Type B pancreatic cell (in vitro differentiated cells): ENCODE measurements around the gene ADIPOR2. TPM values are rescaled to one million over a fixed set of nuclear protein-coding genes. Genes with fewer than 3 reads are reported as not detected.
"Not testable (repeated sequence)": the region's sequence is repeated elsewhere in the genome, so short reads cannot be mapped to it uniquely, and the experiment has no call there.

Source experiments
- DNase-seq: peaks from one replicate; pipeline ENCODE4 v3.0.0; 2021; ENCODE audit warnings: mixed read lengths; ENCODE audit not compliant: unreplicated experiment; ENCODE audit errors: extremely low spot score
- H3K27ac Mint-ChIP-seq: 2 replicates; pipeline ENCODE4 v1.8.0; 2021; ENCODE audit warnings: mild to moderate bottlenecking, mixed read lengths
- H3K27me3 Mint-ChIP-seq: 2 replicates; pipeline ENCODE4 v1.8.0; 2021; ENCODE audit warnings: mixed read lengths
- H3K36me3 Mint-ChIP-seq: 2 replicates; pipeline ENCODE4 v1.8.0; 2021; ENCODE audit warnings: mixed read lengths
- H3K4me1 Mint-ChIP-seq: one replicate; pipeline ENCODE4 v1.8.0; 2021; ENCODE audit warnings: mixed read lengths; ENCODE audit not compliant: unreplicated experiment
- H3K4me3 Mint-ChIP-seq: 2 replicates; pipeline ENCODE4 v1.8.0; 2021; ENCODE audit warnings: mild to moderate bottlenecking, mixed read lengths
- H3K9me3 Mint-ChIP-seq: 2 replicates; pipeline ENCODE4 v1.8.0; 2021; ENCODE audit warnings: mixed read lengths
- total RNA-seq: library from RNA; stranded (reverse); gene quantifications from 2 replicates; pipeline ENCODE4 v1.2.1, GENCODE V29; 2021; ENCODE audit warnings: low replicate concordance
- TF ChIP-seq, protein P1 (sequence below): fragments of 200-600 bp; sonication (generic); conservative IDR thresholded peaks from 2 replicates; pipeline ENCODE4 v1.5.0; 2021; ENCODE audit warnings: antibody characterized with exemption, mild to moderate bottlenecking

Gene ADIPOR2
- total RNA-seq, 1 donor from 2014 or later: 49.2 TPM

DNA sequence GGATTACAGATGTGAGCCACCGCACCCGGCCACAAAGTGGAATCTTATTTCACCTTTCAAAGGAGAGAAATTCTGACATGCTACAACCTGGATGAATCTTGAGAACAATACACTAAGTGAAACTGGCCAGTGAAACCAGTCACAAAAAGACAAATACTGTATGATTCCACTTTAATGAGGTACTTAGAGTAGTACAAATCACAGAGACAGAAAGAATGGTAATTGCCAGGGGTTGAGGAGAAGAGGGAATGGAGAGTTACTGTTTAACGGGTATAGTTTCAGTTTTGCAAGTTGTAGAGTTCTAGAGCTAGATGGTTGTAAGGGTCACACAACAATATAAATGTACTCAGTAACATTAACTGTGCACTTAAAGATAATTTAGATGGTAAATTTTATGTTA is 33.4 kb downstream of the ADIPOR2 start:
- no peaks in the 10 kb centered on the region for H3K9me3 Mint-ChIP-seq
- DNase-seq: no peak
- H3K4me1 Mint-ChIP-seq: no peaks in the 10 kb centered on the region
- H3K27ac Mint-ChIP-seq: no peak overlapping the region
- no peak overlapping the region for H3K4me3 Mint-ChIP-seq
- H3K27me3 Mint-ChIP-seq: no peaks in the 10 kb centered on the region
- H3K36me3 Mint-ChIP-seq: peaks cover 53% of the 10 kb centered on the region
- TF ChIP-seq, protein P1, sequence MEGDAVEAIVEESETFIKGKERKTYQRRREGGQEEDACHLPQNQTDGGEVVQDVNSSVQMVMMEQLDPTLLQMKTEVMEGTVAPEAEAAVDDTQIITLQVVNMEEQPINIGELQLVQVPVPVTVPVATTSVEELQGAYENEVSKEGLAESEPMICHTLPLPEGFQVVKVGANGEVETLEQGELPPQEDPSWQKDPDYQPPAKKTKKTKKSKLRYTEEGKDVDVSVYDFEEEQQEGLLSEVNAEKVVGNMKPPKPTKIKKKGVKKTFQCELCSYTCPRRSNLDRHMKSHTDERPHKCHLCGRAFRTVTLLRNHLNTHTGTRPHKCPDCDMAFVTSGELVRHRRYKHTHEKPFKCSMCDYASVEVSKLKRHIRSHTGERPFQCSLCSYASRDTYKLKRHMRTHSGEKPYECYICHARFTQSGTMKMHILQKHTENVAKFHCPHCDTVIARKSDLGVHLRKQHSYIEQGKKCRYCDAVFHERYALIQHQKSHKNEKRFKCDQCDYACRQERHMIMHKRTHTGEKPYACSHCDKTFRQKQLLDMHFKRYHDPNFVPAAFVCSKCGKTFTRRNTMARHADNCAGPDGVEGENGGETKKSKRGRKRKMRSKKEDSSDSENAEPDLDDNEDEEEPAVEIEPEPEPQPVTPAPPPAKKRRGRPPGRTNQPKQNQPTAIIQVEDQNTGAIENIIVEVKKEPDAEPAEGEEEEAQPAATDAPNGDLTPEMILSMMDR: no peak

DNA sequence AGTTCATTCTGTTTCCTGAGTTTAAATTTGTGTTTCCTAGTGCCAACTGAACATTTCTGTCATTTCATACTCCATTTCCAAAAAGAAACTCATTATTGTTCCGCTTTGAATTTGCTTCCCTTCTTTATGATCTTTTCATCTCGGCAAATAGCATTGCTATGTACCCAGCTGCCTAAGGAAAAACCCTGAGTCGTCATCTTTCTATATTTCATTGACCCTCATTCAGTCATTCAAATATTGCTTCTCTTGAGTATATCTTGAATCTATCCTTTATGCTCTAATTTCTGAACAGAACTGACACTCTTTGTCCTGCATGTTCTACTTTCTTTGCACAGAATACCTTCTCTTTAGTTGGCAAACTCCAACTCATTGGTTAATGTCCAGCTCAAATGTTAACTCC is 35.9 kb downstream of the ADIPOR2 start:
- H3K27me3 Mint-ChIP-seq: no peaks in the 10 kb centered on the region
- peaks cover 45% of the 10 kb centered on the region for H3K36me3 Mint-ChIP-seq
- H3K4me3 Mint-ChIP-seq: no peak overlapping the region
- peak overlapping the region; percentile 22 for H3K27ac Mint-ChIP-seq
- H3K4me1 Mint-ChIP-seq: no peaks in the 10 kb centered on the region
- no peak for DNase-seq
- TF ChIP-seq, protein P1: no peak
- H3K9me3 Mint-ChIP-seq: no peaks in the 10 kb centered on the region

DNA sequence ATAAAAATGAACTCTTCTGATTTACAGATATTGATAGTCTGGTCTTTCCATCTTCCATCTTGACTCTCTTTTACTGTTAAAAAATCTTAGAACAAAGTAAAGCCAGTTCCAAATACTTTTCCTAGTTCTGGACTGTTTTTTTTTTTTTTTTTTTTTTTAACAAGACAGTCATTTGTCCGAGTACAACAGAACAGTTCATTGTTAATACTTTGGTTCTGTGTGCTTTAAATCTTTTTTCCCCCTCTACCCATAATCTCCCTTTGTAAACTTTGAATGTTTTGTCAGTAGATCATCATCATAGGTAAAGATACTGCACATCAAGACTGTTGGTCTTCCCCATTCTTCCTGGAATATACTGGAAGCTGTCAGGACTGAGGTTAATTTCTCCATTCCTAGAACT is 38.0 kb downstream of the ADIPOR2 start:
- Mint-ChIP-seq H3K9me3 (no peaks in the 10 kb centered on the region), H3K27ac (no peak overlapping the region), H3K27me3 (no peaks in the 10 kb centered on the region), H3K4me1 (no peaks in the 10 kb centered on the region), H3K4me3 (no peak overlapping the region), H3K36me3 (peaks cover 39% of the 10 kb centered on the region)
- DNase-seq: no peak
- TF ChIP-seq, protein P1: no peak

DNA sequence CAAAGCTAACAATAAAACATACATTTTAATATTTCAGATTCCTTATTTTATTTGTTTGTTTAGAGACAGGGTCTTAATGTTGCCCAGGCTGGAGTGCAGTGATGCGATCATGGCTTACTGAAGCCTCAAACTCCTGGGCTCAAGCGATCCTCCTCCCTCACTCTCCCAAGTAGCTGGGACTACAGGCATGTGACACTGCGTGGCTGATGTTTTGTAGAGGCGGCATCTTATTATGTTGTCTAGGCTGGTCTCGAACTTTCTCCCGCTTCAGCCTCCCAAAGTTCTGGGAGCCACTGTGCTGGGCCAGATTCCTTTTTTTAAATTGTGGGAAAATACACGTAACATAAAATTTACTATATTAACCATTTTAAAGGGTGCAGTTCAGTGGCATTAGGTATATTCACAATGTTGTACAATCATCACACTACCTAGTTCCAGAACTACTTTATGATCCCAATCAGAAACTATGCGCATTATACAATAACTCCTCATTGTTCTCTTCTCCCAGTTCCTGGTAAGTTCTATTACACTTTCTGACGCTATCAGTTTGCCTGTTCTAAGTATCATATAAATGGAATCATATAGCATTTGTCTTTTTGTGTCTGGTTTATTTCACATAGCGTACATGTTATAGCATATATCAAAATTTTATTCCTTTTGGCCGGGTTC is 40.3 kb downstream of the ADIPOR2 start:
- Mint-ChIP-seq H3K4me1 (no peaks in the 10 kb centered on the region), H3K27ac (no peak overlapping the region), H3K9me3 (no peaks in the 10 kb centered on the region), H3K27me3 (no peaks in the 10 kb centered on the region), H3K4me3 (no peak overlapping the region), H3K36me3 (peaks cover 31% of the 10 kb centered on the region)
- DNase-seq: no peak
- TF ChIP-seq, protein P1: no peak

DNA sequence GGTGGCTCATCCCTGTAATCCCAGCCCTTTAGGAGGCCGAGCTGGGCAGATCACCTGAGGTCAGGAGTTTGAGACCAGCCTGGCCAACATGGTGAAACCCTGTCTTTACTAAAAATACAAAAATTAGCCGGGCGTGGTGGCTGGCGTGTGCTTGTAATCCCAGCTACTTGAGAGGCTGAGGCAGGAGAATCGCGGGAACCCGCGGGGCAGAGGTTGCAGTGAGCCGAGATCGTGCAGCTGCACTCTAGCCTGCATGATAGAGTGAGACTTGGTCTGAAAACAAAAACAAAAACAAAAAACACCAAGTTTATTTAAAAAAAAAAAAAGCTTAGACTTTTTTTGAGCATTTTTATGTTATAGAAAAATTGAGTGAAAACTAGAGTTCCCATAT is 40.8 kb downstream of the ADIPOR2 start:
- H3K4me1 Mint-ChIP-seq, H3K27ac Mint-ChIP-seq, DNase-seq, H3K27me3 Mint-ChIP-seq, H3K4me3 Mint-ChIP-seq, H3K9me3 Mint-ChIP-seq: not testable (repeated sequence)
- peaks cover 28% of the 10 kb centered on the region for H3K36me3 Mint-ChIP-seq

DNA sequence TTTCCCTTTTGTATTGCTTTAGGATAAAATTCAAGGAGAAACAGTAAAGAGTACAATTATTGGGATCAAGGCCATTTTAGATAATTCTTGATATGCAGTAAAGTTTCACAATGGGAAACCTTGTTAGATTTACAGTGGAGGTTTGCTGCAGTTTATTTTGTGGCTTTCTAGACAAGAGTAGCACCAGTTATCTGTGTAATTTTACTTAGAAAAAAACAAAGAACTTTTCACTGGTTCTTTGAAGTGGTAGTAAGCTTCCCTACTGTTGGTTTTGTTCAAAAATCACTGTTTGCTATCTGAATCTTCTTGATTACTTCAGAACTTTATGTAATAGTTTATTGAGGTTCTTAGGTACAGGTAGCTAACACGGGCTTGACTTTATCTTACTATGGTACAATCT is 42.0 kb downstream of the ADIPOR2 start:
- no peaks in the 10 kb centered on the region for H3K4me1 Mint-ChIP-seq
- H3K27me3 Mint-ChIP-seq: no peaks in the 10 kb centered on the region
- no peak overlapping the region for H3K27ac Mint-ChIP-seq
- no peak overlapping the region for H3K4me3 Mint-ChIP-seq
- H3K9me3 Mint-ChIP-seq: no peaks in the 10 kb centered on the region
- peaks cover 23% of the 10 kb centered on the region for H3K36me3 Mint-ChIP-seq
- TF ChIP-seq, protein P1: no peak
- DNase-seq: no peak

DNA sequence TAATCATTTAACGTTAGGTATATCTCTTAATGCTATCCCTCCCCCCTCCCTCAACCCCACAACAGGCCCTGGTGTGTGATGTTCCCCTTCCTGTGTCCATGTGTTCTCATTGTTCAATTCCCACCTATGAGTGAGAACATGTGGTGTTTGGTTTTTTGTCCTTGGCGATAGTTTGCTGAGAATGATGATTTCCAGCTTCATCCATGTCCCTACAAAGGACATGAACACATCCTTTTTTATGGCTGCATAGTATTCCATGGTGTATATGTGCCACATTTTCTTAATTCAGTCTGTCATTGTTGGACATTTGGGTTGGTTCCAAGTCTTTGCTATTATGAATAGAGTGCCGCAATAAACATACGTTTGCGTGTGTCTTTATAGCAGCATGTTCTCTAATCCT is 42.8 kb downstream of the ADIPOR2 start:
- not testable (repeated sequence) for H3K27ac Mint-ChIP-seq, H3K9me3 Mint-ChIP-seq

More for the DNA sequence above, 42.8 kb downstream of the ADIPOR2 start:
- H3K27me3 Mint-ChIP-seq, DNase-seq, H3K4me1 Mint-ChIP-seq, H3K4me3 Mint-ChIP-seq: not testable (repeated sequence)
- H3K36me3 Mint-ChIP-seq: peaks cover 23% of the 10 kb centered on the region
